SKM-1 treated with dmso at 0.1 percent for 144 hours (cell line): ENCODE results near the gene SEPHS2.
"Not testable (repeated sequence)": the region's sequence is repeated elsewhere in the genome, so short reads cannot be mapped to it uniquely, and the experiment has no call there.

Experiments
- DNase-seq: peaks from one replicate; lab custom pipeline; 2025; ENCODE audit not compliant: unreplicated experiment; lab: John Stamatoyannopoulos, UW

The SEPHS2 gene

GRCh38 chr16:30399435-30400186 is 46.1 kb downstream of the SEPHS2 start:
- no peak for DNase-seq

- no peak for DNase-seq
Observed at GRCh38 chr16:30398661-30399434, 46.8 kb downstream of the SEPHS2 start.

- DNase-seq, result no peak
Observed at GRCh38 chr16:30397776-30398660, 47.7 kb downstream of the SEPHS2 start.

GRCh38 chr16:30397056-30397455 is 48.6 kb downstream of the SEPHS2 start:
- no peak for DNase-seq

GRCh38 chr16:30396627-30397026 is 49.0 kb downstream of the SEPHS2 start:
- not testable (repeated sequence) for DNase-seq

GRCh38 chr16:30395992-30396585 is 49.6 kb downstream of the SEPHS2 start:
- DNase-seq, result peak; percentile 35

- peak; percentile 62 for DNase-seq
Observed at GRCh38 chr16:30395155-30395991, 50.3 kb downstream of the SEPHS2 start, which contains the start of gene ZNF48. Gene ZNF48 (plus strand): TSS chr16:30395420. CDS start chr16:30395795, 375 bp downstream.

- no peak for DNase-seq
Observed at GRCh38 chr16:30394592-30395154, 51.0 kb downstream of the SEPHS2 start.
